CD1c-positive myeloid dendritic cell (primary cell): ENCODE data around the gene ABCA10.
"Not testable (repeated sequence)": the region's sequence is repeated elsewhere in the genome, so short reads cannot be mapped to it uniquely, and the experiment has no call there.

Experiments
- DNase-seq: peaks from one replicate; pipeline ENCODE4 v3.0.0-alpha.2; 2016; ENCODE audit errors: extremely low spot score

ABCA10 gene, protein sequence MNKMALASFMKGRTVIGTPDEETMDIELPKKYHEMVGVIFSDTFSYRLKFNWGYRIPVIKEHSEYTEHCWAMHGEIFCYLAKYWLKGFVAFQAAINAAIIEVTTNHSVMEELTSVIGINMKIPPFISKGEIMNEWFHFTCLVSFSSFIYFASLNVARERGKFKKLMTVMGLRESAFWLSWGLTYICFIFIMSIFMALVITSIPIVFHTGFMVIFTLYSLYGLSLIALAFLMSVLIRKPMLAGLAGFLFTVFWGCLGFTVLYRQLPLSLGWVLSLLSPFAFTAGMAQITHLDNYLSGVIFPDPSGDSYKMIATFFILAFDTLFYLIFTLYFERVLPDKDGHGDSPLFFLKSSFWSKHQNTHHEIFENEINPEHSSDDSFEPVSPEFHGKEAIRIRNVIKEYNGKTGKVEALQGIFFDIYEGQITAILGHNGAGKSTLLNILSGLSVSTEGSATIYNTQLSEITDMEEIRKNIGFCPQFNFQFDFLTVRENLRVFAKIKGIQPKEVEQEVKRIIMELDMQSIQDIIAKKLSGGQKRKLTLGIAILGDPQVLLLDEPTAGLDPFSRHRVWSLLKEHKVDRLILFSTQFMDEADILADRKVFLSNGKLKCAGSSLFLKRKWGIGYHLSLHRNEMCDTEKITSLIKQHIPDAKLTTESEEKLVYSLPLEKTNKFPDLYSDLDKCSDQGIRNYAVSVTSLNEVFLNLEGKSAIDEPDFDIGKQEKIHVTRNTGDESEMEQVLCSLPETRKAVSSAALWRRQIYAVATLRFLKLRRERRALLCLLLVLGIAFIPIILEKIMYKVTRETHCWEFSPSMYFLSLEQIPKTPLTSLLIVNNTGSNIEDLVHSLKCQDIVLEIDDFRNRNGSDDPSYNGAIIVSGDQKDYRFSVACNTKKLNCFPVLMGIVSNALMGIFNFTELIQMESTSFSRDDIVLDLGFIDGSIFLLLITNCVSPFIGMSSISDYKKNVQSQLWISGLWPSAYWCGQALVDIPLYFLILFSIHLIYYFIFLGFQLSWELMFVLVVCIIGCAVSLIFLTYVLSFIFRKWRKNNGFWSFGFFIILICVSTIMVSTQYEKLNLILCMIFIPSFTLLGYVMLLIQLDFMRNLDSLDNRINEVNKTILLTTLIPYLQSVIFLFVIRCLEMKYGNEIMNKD (N-terminal part only)

GRCh38 chr17:69228576-69228975 lies at the start of gene ABCA10:
Gene ABCA10 (minus strand): TSS chr17:69228824. CDS start chr17:69225358, 3,466 bp downstream.
- DNase-seq, result no peak

DNA sequence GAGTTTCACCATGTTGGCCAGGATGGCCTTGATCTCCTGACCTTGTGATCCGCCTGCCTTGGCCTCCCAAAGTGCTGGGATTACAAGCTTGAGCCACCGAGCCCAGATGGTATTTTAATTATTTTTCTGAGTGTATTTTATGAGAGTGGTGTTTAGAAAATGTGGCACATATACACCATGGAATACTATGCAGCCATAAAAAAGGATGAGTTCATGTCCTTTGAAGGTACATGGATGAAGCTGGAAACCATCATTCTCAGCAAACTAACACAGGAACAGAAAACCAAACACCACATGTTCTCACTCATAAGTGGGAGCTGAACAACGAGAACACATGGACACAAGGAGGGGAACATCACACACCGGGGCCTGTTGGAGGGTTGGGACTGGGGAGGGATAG lies 47.7 kb upstream of the ABCA10 start:
- not testable (repeated sequence) for DNase-seq

GRCh38 chr17:69275751-69276150 lies 47.1 kb upstream of the ABCA10 start:
- DNase-seq, result no peak

GRCh38 chr17:69271023-69271422 lies 42.4 kb upstream of the ABCA10 start:
- DNase-seq, result no peak

GRCh38 chr17:69269131-69269998 lies 40.7 kb upstream of the ABCA10 start:
- DNase-seq, result no peak

DNA sequence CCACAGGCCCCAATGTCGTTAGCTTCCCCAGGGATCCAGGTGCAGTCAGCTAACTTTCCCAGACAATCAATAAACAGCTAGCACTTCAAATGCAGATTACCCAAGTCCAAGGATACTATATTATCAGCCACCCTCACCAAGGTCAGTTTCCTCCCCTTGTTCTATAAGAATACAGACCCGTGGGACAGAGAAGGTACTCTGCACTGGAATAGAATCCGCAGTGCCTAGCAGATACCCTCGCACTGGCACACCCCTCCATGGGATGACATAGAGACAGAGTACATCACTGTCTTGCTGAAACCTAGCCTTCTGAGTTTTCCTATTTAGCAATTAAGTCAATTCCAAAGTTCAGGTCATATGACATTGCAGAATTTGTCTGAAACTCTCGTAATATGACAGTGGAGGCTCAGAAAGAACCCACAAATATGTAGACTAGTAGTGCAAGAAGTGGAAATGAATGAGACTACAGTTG lies 40.0 kb upstream of the ABCA10 start:
- DNase-seq, result no peak

DNA sequence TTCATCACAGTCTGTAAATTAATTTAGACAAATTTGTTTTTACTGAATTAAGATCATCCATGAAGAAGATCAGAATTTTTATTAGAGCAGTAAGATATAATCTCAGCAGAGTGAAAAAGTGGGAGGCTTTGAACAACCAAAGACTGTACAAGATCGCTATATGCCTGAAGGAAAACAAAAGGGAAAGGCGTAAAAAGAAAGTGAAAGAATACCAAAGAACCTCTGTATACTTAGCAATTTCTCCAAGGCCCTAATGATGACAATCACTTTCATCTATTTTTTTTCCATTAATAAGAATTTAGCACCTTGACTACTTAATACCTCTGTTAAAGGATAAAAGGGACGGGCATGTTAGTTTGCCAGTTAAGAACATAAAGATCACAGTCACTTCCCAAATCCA lies 38.6 kb upstream of the ABCA10 start:
- DNase-seq, result no peak

DNA sequence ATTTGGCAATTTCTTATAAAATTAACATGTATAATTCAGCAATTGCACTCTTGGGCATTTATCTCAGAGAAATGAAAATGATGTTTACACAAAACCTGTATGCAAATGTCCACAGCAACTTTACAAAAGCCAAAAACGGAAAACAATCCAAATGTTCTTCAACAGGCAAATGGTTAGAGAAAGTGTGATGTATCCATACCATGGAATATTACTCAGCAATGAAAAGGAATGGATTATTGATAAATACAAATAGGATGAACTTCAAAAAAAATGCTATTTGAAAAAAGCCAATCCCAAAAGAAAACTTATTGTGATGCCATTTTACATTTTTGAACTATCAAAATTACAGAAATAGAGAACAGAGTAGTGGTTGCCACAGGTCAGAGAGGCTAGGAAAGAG lies 37.2 kb upstream of the ABCA10 start:
- DNase-seq, result no peak

- DNase-seq, result no peak
Measured at GRCh38 chr17:69254187-69254586, 25.6 kb upstream of the ABCA10 start.

GRCh38 chr17:69250641-69251040 lies 22.0 kb upstream of the ABCA10 start:
- no peak for DNase-seq

GRCh38 chr17:69246726-69247375 lies 18.2 kb upstream of the ABCA10 start:
- peak; percentile 70 for DNase-seq

DNA sequence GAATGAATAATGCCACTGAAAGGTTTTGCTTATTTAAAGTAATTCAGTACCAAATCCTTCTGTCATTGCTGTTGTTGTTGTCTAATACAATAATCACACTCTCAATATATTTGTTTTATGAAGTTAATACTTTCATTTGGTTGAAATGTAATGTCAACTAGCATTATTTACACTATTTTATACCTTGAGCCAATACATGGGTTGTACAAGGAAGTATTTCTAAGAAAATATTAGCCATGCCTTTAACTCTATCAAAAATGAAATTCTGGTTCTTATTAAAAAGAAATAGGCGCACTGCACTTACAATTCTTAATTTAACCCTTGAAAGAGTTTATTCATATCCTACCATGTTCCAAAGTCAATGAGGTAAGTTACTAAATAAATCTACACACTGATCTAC lies 17.6 kb upstream of the ABCA10 start:
- no peak for DNase-seq

DNA sequence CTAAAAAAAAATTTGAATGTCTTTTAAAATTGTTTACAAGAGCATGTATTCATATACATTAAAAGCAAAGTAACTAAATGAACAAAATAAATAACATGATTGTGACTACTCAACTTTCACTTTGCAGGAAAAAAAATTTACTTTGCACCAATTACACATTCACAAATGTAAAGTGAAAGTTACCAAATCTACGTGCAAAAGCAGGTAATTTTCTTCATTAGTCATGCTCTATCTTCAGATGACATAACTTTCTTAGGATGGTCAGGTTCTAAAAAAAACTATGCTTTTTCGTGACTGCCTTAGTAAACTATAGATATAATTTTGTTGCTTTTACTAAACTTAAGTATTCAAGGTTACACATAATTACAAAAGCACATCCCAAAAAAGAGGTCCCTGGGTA lies 17.0 kb upstream of the ABCA10 start:
- no peak for DNase-seq

GRCh38 chr17:69239611-69240600 lies 11.3 kb upstream of the ABCA10 start:
- DNase-seq, result no peak

DNA sequence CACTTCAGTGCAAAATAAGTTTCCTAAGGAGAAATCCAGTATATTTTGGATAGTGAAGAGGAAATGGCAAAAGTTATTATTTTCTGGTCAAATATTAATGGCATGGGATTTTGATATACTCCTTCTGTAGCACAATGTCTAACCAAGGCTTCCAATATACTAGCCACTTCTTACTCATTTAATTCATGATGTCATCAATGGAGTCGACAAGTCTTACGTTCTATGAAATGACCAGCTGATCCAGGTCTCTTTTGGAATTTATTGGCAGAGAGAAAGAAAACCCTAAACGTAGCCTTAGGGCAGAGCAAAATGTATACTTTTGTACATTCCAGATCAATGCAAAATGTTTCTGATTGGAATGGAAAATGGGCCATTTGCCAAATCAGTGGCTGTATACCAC lies 8.3 kb upstream of the ABCA10 start:
- DNase-seq, result no peak

- no peak for DNase-seq
Measured at GRCh38 chr17:69236464-69236863, 7.8 kb upstream of the ABCA10 start.

DNA sequence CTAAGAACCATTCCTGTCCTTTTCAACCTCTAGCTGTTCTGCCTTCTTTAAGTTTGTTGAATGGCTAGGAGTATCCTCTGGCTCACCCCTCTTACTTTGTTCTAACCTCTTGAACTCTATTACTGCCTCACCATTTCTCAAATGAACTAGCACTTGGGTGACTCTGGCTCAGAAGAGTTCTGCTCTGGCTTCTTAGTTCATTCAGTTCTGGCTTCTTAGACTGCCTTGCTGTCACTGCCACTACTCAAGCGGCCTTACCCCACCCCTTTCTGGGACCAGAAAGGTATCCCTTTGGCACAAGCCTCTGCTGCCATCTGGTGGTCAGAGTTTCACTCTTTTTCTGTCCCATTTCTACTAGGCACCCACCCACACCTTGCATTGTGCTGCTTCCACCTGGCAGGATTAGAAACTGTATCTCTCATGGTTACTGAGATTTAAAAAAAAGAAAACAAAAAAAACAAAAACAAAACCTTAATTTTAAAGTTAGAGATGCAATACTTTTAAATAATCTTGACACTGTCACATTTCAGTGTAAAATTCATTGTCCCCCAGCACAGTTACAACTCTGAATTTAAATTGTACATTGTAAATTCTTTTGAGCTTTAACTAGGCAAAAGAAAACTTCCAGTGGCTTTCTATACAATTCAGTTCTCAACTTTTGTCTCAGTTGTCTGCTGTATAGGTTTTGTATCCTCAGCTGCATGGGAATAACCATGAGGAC lies 6.9 kb upstream of the ABCA10 start:
- peak; percentile 89 for DNase-seq

DNA sequence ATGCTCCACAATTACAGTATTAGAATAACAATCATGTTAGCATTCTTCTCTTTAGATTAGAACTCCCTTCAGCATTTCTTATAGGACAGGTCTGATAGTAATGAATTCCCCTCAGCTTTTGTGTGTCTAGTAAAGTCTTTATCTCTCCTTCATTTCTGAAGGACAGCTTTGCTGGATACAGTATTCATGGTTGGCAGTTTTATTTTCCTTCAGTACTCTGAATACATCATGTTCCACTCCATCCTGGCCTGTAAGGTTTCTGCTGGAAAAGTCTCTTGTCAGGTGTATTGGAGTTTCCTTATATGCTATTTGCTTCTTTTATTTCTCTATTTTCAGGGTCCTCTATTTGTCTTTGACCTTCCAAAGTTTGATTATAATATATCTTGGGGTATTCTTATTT lies 4.0 kb upstream of the ABCA10 start:
- DNase-seq, result no peak

GRCh38 chr17:69231521-69231920 lies 2.9 kb upstream of the ABCA10 start:
- DNase-seq, result no peak
